Fibroblast of gingiva (primary cell): ENCODE measurements around the gene SLC12A8.

ENCODE experiments used
- DNase-seq: peaks from one replicate; pipeline ENCODE4 v3.0.0-alpha.2; 2011; ENCODE audit warnings: low read depth

Gene SLC12A8

GRCh38 chr3:125052624-125053303 lies 159.8 kb downstream of the SLC12A8 start:
- DNase-seq, result peak; percentile 91

GRCh38 chr3:125051715-125052581 lies 160.6 kb downstream of the SLC12A8 start:
- peak; percentile 73 for DNase-seq

GRCh38 chr3:125051205-125051604 lies 161.3 kb downstream of the SLC12A8 start:
- DNase-seq, result no peak

- no peak for DNase-seq
Observed at GRCh38 chr3:125050488-125051090, 162.0 kb downstream of the SLC12A8 start.

- DNase-seq, result no peak
Observed at GRCh38 chr3:125048282-125048681, 164.3 kb downstream of the SLC12A8 start.

- DNase-seq, result peak; percentile 46
Observed at GRCh38 chr3:125045965-125046364, 166.6 kb downstream of the SLC12A8 start.

GRCh38 chr3:125045194-125045593 lies 167.4 kb downstream of the SLC12A8 start:
- DNase-seq, result peak; percentile 42

GRCh38 chr3:125043599-125044151 lies 168.9 kb downstream of the SLC12A8 start:
- no peak for DNase-seq

- peak; percentile 42 for DNase-seq
Observed at GRCh38 chr3:125042725-125043406, 169.7 kb downstream of the SLC12A8 start.

- DNase-seq, result no peak
Observed at GRCh38 chr3:125039131-125040100, 173.1 kb downstream of the SLC12A8 start.

- DNase-seq, result no peak
Observed at GRCh38 chr3:125037498-125038150, 174.9 kb downstream of the SLC12A8 start.

- DNase-seq, result no peak
Observed at GRCh38 chr3:125035217-125035616, 177.3 kb downstream of the SLC12A8 start.

GRCh38 chr3:125033616-125034015 lies 178.9 kb downstream of the SLC12A8 start:
- DNase-seq, result no peak

- no peak for DNase-seq
Observed at GRCh38 chr3:125033135-125033534, 179.4 kb downstream of the SLC12A8 start.

GRCh38 chr3:125032683-125033082 lies 179.9 kb downstream of the SLC12A8 start:
- no peak for DNase-seq
